ENCODE results near the gene CUZD1. TPM values are rescaled to one million over a fixed set of nuclear protein-coding genes. Genes with fewer than 3 reads are reported as not detected.

Gene CUZD1
- total RNA-seq = 0.59 and 0.73 TPM in 2 replicates

GRCh38 chr10:122845783-122846332, at the start of gene CUZD1:
TSS of gene CUZD1 (minus strand) at chr10:122845857. CDS start at chr10:122845843, 14 bp downstream.

GRCh38 chr10:122879339-122880273, 33.9 kb upstream of the CUZD1 start, which contains the start of gene FAM24B:
TSS of gene FAM24B (minus strand) at chr10:122879581. CDS start at chr10:122850515, 29,066 bp downstream.

Other genes starting within 250 kb of the CUZD1 start
- gene C10orf120, start 146.0 kb downstream of the CUZD1 start, total RNA-seq = not detected in 2 replicates
- gene FAM24B, start 33.7 kb upstream of the CUZD1 start, total RNA-seq = 4.1 and 4.4 TPM in 2 replicates
- gene FAM24A, start 64.8 kb upstream of the CUZD1 start, total RNA-seq = not detected in 2 replicates
- 4.8 and 6.1 TPM in 2 replicates for gene C10orf88, start 108.4 kb upstream of the CUZD1 start, total RNA-seq
- 3.3 and 4.4 TPM in 2 replicates for gene PSTK, start 134.5 kb upstream of the CUZD1 start, total RNA-seq
- gene IKZF5, start 162.9 kb upstream of the CUZD1 start, total RNA-seq = 4.0 and 4.3 TPM in 2 replicates
- 4.0 and 5.3 TPM in 2 replicates for gene ACADSB, start 163.1 kb upstream of the CUZD1 start, total RNA-seq

Data from subcutaneous preadipocyte (primary cell).